DMS79 (cell line): ENCODE measurements around the gene CAPN9.
"Not testable (repeated sequence)": the region's sequence is repeated elsewhere in the genome, so short reads cannot be mapped to it uniquely, and the experiment has no call there.

ENCODE experiments used
- DNase-seq: peaks from one replicate; lab custom pipeline; 2025; lab: John Stamatoyannopoulos, UW

Gene CAPN9

DNA sequence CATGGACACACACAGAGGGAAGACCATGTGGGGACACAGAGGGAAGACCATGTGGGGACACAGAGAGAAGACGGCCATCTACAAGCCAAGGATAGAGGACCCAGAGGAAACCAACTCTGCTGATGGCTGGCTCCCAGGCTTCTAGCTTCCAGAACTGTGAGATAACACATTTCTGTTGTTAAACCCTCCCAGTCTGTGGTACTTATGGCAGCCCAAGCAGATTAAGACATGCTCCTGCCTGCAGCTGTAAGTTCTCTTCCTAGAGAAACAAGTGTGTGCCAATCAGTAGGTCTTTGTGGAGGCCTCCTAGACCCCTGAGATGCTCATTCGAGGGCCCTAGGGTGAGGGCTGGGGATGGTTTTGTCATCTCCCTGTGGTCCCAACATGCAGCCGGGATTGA lies 35.9 kb upstream of the CAPN9 start:
- no peak for DNase-seq

GRCh38 chr1:230712470-230712942 lies 34.7 kb upstream of the CAPN9 start:
- no peak for DNase-seq

GRCh38 chr1:230713138-230713537 lies 34.0 kb upstream of the CAPN9 start:
- no peak for DNase-seq

- DNase-seq = no peak
Observed at GRCh38 chr1:230713547-230713914, 33.7 kb upstream of the CAPN9 start.

DNA sequence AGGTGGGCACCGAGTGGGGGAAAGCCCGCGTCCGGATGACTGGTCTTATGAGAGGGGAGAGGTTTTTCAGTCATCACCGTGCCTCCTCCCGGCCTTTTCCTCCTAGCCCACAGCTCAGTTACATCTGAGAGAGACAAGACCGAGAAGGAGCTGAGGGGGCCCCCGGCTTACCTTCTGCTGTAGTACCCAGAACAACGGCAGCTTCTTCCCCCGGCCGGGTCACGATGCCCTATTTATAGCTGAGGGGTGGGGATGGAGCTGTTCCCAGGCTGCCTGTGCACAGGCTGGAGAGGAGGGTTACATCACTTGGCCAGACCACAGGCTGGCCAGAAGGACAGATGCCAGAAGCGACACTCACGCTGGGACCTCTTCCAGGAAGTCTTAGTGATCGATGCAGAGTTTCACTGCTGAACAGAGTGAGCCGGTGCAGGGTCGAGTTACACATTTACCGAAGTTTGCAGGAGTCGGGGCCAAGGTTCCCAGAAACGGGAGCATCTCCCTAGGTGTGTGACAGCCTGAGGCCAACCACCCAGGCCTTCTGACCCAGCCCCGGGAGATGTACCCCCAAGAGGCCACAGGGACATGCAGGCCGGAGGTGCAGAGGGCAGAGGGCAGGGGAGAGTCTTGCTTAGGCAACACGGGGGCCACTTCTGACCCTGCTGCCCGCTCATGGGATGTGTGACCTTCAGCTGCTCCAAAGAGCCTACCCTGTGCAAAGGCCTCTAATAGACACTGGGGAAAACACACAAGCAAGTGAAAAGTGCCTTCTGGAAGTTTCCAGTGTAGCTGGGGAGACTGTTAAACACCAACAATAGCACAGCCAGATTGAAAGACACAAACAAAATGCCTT lies 33.0 kb upstream of the CAPN9 start, which contains the start of gene AGT:
Gene AGT (minus strand): TSS at position 208 of the 850 bp plus-strand sequence. CDS start 3,299 bp downstream, outside the sequence.
- DNase-seq = no peak

GRCh38 chr1:230715510-230715909 lies 31.7 kb upstream of the CAPN9 start:
- DNase-seq = no peak

DNA sequence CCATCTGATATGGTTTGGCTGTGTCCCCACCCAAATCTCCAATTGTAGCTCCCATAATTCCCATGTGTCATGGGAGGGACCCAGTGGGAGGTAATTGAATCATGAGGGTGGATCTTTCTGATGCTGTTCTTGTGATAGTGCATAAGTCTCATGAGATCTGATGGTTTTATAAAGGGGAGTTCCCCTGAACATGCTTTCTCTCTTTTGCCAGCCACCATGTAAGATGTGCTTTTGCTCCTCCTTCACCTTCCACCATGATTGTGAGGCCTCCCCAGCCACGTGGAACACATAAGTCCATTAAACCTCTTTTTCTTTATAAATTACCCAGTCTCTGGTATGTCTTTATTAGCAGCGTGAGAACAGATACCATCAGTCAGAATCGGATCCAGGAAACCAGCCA lies 30.7 kb upstream of the CAPN9 start:
- not testable (repeated sequence) for DNase-seq

DNA sequence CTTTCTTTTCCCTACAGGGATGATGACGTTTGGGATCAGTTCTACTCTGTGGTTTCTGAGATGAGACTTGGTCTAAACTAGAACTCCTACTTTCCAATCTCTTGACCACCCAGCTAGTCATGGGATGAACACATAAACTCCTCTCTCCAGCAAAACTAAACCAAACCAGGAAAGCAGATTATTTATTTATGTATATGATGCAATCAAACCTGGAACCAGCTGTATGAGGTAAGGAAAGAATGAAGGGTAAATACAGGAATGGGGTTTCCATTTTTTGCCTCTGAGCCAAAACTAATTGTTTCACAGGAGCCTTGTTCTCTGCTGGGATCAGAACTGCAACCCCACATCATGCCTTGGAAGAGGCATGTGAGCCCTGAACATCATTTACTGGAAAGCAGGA lies 29.9 kb upstream of the CAPN9 start:
- no peak for DNase-seq

GRCh38 chr1:230721849-230722522 lies 25.2 kb upstream of the CAPN9 start:
- not testable (repeated sequence) for DNase-seq

- DNase-seq = no peak
Observed at GRCh38 chr1:230725256-230726012, 21.8 kb upstream of the CAPN9 start.

DNA sequence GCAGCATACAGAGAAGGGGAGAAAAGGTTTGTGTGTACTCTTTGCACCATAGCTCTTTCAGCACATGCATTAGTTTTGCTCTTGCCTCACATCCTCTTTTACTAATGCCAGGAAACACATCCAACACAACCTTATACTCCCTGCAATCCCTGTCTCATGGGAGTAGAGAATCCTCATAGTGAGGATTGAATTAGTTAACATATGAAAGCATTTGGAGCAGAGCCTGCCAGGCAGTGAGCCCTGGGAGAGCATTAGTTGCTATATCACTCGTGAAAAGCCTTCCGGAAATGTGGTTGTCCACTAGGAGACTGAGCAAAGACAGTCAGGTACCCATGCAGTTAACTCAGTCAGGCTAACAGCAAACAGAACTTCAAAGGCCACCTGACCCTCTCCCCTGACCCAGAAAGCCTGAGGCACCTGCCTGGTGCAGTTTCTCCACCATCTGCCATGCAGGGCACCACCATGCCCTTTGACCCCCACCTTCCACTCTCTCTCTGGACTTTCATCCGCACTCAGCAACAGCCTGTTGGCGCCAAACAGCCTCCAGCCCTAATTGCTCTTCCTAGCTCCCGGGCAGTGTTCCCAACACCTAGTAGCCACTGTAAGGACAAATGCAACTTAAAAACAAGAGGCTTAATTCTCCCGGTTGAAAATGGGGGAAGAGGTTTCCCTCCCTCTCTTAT lies 18.3 kb upstream of the CAPN9 start:
- DNase-seq = no peak

DNA sequence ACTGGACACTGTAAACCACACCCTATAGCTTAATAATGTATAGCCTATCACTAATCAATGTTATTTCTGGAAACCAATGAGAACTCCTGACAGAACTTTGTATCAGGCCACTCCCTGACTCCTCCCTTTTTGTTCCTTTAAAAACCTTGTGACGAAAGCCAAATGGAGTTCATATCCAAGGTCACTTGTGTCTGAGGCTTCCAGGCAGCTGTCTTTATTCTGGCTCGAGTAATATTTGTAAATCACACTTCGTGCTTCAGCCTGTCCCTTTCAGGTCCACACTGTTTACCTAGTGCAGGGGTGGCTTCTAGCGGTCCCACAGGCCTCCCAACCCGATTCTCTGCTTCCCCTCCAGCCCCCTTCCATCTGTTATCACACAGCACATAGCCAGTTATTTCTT lies 16.2 kb upstream of the CAPN9 start:
- no peak for DNase-seq

DNA sequence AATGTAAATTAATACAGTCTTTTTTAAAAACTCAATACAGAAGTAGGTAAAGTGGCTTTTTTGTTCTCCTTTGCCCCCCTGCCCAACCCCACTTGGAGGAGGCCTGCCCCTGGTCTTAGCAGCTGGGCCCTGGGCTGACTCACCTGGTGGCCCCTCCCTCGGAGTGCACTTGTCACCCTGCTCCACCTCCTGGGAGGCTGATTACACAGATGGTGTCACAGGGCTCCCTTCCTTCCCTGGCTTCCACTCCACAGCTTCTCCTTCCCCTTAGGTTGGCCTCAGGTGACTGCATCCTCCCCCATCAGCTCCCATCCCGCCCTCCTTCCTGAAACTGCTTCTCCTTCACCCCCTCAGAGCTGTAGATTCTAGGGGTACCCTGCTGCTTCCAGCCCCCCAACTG lies 11.7 kb upstream of the CAPN9 start:
- no peak for DNase-seq

DNA sequence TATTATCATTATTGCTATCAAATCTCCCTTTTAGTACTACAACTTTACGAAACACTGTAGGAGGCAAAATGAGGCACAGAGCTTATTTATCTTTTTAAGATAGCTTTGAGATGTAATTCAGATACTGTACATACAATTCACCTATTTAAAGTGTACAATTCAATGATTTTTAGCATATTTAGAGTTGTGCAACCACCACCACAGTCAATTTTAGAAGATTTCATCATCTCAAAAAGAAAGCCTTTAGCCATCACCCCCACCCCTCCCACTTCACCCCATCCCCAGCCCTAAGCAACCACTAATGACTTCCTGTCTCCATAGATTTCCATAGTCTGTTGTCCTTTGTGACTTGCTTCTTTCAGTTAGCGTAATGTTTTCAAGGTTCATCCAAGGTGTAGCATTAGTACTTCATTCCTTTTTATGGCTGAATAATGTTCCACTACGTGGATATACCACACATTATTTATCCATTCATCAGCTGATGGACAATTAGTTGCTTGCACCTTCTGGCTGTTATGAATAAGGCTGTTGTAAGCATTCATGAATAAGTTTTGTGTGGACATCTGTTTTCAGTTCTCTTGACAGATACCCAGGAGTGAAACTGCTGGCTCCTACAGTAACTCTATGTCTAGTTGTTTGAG lies 9.4 kb upstream of the CAPN9 start:
- DNase-seq = no peak

DNA sequence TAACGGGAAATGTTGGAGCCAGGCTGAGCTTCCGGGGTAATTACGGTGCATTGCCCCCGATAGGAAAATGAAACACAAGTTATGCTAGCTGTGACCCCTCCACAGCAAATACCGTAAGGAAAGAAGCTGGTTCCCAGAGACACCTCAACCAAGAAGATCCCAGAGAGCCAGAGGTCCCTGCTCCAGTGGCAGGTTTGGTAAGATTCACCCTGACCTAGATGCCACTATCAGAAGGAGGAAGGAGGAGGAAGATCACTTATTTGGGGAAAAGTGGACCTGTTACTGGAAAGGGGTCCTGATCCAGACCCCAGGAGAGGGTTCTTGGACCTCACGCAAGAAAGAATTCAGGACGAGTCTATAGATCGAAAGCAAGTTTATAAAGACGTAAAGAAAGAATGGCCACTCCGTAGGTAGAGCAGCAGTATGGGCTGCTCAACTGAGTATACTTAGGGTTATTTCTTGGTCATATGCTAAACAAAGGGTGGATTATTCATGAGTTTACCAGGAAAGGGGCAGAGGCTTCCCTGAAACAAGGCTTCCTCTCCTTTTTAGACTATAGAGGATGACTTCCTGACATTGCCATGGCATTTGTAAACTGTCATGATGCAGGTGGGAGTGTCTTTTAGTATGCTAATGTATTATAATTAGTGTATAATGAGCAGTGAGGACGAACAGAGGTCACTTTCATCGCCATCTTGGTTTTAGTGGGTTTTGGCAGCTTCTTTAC lies 7.5 kb upstream of the CAPN9 start:
- DNase-seq = no peak

DNA sequence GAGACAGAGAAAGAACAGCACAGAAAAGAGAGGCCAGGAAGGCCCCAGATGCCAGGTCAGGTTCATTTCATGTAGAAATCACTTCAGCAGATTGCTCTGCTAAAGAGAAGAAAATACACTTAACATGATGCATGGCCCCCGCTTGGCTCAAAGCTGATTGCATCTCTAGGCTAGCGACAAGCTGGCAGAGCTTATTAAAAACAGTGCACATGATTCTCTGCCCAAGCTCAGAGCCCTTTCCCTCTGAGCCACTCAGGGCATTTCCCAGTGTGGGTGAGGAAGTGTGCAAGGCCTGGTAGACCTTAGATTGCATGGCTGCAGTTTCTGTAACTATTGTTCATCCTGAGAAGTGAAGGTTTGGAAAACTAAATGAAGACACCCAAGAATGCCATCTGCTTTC lies 3.3 kb upstream of the CAPN9 start:
- DNase-seq = no peak

DNA sequence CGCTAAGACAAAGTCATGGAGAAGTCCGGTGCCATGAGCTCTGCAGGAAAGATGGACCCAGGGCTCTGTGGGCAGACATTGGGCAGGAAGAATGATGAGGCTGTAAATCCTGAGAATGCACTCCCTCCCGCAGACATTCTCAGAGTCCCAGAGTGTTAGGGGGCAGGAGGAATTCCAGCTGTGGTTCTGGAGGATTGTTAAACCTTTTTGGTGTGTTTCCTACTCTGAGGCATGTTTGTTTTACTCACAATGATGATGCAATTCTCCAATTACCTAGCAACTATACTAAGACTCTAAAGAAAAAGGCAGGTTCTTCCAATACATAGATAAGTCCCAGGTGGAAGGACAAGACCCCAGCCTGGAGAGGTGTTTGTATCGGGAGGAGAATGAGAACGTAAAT lies 2.8 kb upstream of the CAPN9 start:
- DNase-seq = no peak

DNA sequence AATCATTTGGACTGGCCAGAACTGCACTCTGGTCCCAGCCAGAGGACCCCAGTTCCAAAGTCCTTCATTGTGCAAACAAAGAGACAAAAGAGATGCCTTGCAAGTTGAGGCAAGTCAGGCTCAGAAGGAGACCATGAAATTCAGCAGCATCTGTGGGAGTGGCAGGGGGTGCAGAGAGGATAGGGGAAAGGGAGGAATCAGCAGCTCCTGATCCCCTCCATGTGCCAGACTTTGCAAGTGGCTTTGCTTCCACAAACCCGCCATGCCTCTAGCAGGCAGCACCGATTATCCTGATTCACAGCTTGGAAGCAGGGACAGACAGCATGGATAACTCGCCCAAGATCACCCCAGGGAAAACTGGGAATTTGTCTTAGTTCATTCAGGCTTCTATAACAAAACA lies 2.1 kb upstream of the CAPN9 start:
- no peak for DNase-seq

DNA sequence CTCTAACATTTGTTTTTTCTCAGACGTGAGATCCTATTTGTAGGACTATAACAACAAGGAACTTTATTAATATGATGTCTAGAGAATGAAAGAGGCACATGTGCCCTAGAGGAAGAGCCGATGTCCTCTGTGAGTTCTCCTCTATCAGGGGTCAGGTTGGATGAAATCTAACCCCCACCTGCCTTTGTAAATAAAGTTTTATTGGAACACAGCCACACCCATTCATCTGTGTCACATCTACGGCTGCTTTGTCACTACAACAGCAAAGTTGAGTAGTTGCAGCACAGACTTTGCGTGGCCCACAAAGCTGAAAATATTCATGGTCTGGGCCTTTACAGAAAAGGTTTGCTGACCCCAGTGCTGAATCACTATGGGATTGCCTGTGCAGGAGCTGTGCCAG lies 571 bp upstream of the CAPN9 start:
- no peak for DNase-seq

DNA sequence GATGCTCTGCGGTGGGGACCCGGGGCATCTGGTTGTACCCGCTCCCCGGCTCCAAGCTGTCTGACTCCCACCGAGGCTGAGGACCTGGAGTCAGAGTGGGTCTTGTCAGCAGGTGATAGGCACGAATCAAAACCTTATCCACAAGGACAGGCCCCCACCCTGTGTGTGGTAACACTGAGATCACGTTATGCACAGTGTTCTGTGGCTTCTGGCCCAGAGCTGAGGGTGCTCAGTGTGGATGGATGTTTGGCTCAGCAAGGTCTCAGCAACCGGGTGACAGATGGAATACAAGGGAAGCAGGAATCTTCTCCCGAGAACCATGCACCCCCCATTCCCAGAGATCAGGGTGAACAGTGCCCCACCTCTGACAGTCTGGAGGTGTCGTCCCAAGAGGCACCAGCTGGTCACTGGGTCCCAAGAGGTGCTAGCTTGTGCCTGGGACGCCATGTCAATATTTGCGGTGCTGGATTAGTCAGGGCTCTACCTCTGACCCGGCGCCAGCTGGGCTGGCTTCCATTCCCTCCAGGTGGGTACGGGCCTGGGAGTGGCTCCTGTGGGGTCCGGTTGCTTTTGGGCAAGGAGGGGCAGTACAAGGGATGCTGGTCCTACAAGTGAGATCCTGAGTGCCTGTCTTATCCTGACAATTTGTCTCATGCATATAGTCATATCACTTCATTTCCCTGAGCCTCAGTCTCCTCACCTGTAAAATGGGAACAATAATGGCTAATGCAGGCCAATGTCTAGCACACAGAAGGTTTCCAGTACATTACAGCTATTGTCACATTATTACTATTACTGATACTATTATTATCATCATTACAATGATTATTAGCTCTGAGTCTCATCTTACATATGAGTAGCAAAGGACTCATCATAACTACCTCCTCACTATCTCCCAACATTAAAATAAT lies 957 bp downstream of the CAPN9 start:
- no peak for DNase-seq
